HG03103 (cell line): ENCODE measurements around the gene LHFPL6.
"Not testable (repeated sequence)": the region's sequence is repeated elsewhere in the genome, so short reads cannot be mapped to it uniquely, and the experiment has no call there.

Experiments
- ATAC-seq: cut with Tn5 transposase; IDR thresholded peaks from one replicate; pipeline ENCODE4 v1.9.1; 2021; ENCODE audit warnings: low read depth; ENCODE audit not compliant: unreplicated experiment

LHFPL6 gene

GRCh38 chr13:39369161-39369890 lies 233.7 kb downstream of the LHFPL6 start:
- no peak for ATAC-seq

- ATAC-seq, result no peak
Observed at GRCh38 chr13:39365879-39366278, 237.1 kb downstream of the LHFPL6 start.

- no peak for ATAC-seq
Observed at GRCh38 chr13:39364947-39365468, 238.0 kb downstream of the LHFPL6 start.

- no peak for ATAC-seq
Observed at GRCh38 chr13:39363382-39363772, 239.6 kb downstream of the LHFPL6 start.

- ATAC-seq, result no peak
Observed at GRCh38 chr13:39362652-39363381, 240.2 kb downstream of the LHFPL6 start.

- no peak for ATAC-seq
Observed at GRCh38 chr13:39353988-39354387, 249.0 kb downstream of the LHFPL6 start.

GRCh38 chr13:39350461-39350881 lies 252.5 kb downstream of the LHFPL6 start:
- ATAC-seq, result no peak

GRCh38 chr13:39349391-39349960 lies 253.5 kb downstream of the LHFPL6 start:
- ATAC-seq, result no peak

- no peak for ATAC-seq
Observed at GRCh38 chr13:39347926-39348901, 254.8 kb downstream of the LHFPL6 start.

GRCh38 chr13:39345982-39346381 lies 257.0 kb downstream of the LHFPL6 start:
- ATAC-seq, result no peak

- ATAC-seq, result no peak
Observed at GRCh38 chr13:39341251-39341650, 261.7 kb downstream of the LHFPL6 start.

GRCh38 chr13:39338114-39338513 lies 264.9 kb downstream of the LHFPL6 start:
- ATAC-seq, result not testable (repeated sequence)

GRCh38 chr13:39336937-39337336 lies 266.1 kb downstream of the LHFPL6 start:
- ATAC-seq, result no peak

GRCh38 chr13:39336207-39336606 lies 266.8 kb downstream of the LHFPL6 start:
- ATAC-seq, result no peak

GRCh38 chr13:39335721-39336120 lies 267.3 kb downstream of the LHFPL6 start:
- no peak for ATAC-seq

GRCh38 chr13:39330504-39330903 lies 272.5 kb downstream of the LHFPL6 start:
- no peak for ATAC-seq

- no peak for ATAC-seq
Observed at GRCh38 chr13:39329182-39329639, 273.8 kb downstream of the LHFPL6 start.

GRCh38 chr13:39327172-39327479 lies 275.9 kb downstream of the LHFPL6 start:
- no peak for ATAC-seq

- no peak for ATAC-seq
Observed at GRCh38 chr13:39326469-39327171, 276.4 kb downstream of the LHFPL6 start.

- ATAC-seq, result no peak
Observed at GRCh38 chr13:39324806-39325311, 278.1 kb downstream of the LHFPL6 start.
